Endothelial cell of umbilical vein (primary cell): ENCODE data around the gene PIK3C2G.

Experiments used
- CTCF ChIP-seq, 2 donors: IDR thresholded peaks; 1 replicate in 1 of 2; 2 replicates in 1 of 2; pipeline ENCODE4 v1.5.1; 2011; ENCODE audit warnings: low read length in 2 of 2, mild to moderate bottlenecking in 2 of 2, moderate library complexity in 2 of 2, control low read depth in 1 of 2, inconsistent platforms in 1 of 2, low read depth in 1 of 2; ENCODE audit not compliant: insufficient read depth in 1 of 2; ENCODE audit errors: extremely low read depth in 1 of 2
- EZH2 ChIP-seq: IDR thresholded peaks from 2 replicates; pipeline ENCODE4 v1.6.1; 2012; ENCODE audit warnings: borderline replicate concordance, low read depth, mild to moderate bottlenecking, moderate library complexity, low read length, inconsistent platforms; ENCODE audit not compliant: severe bottlenecking
- FOS ChIP-seq: IDR thresholded peaks from 2 replicates; pipeline ENCODE4 v1.6.1; 2011; ENCODE audit warnings: mild to moderate bottlenecking, low read length, moderate library complexity, borderline replicate concordance; ENCODE audit not compliant: insufficient read depth
- POLR2A ChIP-seq: IDR thresholded peaks from 2 replicates; pipeline ENCODE4 v1.6.1; 2012; ENCODE audit warnings: low read depth, mild to moderate bottlenecking, control low read depth, low read length
- POLR2AphosphoS5 ChIP-seq: IDR thresholded peaks from 2 replicates; pipeline ENCODE4 v1.6.1; 2012; ENCODE audit warnings: low read depth, mild to moderate bottlenecking, control low read depth, low read length, moderate library complexity; ENCODE audit not compliant: insufficient read depth

- TF ChIP-seq POLR2A (no peak), FOS (no peak), EZH2 (no peak), CTCF (IDR thresholded peaks at IDR 0.05; ENCODE audit: extremely low read depth in 1 of 2, insufficient read depth in 1 of 2, low read depth in 1 of 2, low read length in 2 of 2) (no peak), POLR2AphosphoS5 (no peak)
Observed at GRCh38 chr12:18296909-18297280, 35.6 kb downstream of the PIK3C2G start.
